HG03108 (cell line): Measurements from ENCODE around the gene OTOP3.
"Not testable (repeated sequence)": the region's sequence is repeated elsewhere in the genome, so short reads cannot be mapped to it uniquely, and the experiment has no call there.

Experiments used
- ATAC-seq: cut with Tn5 transposase; IDR thresholded peaks from one replicate; pipeline ENCODE4 v1.9.1; 2021; ENCODE audit warnings: moderate library complexity; ENCODE audit not compliant: unreplicated experiment

OTOP3 gene

GRCh38 chr17:74981318-74981978 is 45.8 kb downstream of the OTOP3 start:
- no peak for ATAC-seq

- ATAC-seq, result no peak
These were observed 46.4 kb downstream of the OTOP3 start for GRCh38 chr17:74981979-74982662.

GRCh38 chr17:74982663-74983313 is 47.1 kb downstream of the OTOP3 start:
- not testable (repeated sequence) for ATAC-seq

- ATAC-seq, result no peak
These were observed 50.5 kb downstream of the OTOP3 start for GRCh38 chr17:74986206-74986576.

- ATAC-seq, result peak; percentile 90
These were observed 51.8 kb downstream of the OTOP3 start, which contains the start of gene CDR2L for GRCh38 chr17:74987418-74987908. TSS of gene CDR2L (plus strand) at chr17:74987632. CDS start at chr17:74988044, 412 bp downstream.

GRCh38 chr17:74987909-74988711 is 52.4 kb downstream of the OTOP3 start:
- ATAC-seq, result no peak

DNA sequence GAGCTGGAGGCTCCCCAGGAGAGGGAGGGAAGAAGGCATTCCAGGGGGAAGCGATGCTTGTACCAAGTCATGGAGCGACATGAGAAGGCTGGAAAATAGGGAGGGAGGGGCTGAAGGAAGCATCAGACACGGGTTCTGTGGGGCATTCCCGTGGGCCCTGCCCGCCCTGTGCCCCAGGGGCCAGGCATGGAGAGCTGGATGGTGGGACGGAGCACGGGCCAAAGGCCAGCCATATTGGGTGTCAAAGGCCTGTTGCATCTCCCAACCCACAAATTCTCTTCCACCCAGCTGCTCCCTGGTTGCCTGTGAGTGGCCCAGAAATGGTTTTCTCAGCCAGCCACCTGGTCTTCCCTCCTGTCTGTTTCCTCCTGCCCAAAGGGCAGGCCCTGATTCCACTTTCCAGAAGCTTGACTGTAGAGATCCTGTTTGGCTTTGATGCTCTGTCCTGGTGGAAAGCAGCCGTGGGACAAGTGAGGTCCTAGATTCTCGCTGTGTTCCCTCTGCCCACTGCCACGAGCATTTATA is 54.9 kb downstream of the OTOP3 start:
- no peak for ATAC-seq

- no peak for ATAC-seq
These were observed 56.5 kb downstream of the OTOP3 start for GRCh38 chr17:74992223-74992622.

DNA sequence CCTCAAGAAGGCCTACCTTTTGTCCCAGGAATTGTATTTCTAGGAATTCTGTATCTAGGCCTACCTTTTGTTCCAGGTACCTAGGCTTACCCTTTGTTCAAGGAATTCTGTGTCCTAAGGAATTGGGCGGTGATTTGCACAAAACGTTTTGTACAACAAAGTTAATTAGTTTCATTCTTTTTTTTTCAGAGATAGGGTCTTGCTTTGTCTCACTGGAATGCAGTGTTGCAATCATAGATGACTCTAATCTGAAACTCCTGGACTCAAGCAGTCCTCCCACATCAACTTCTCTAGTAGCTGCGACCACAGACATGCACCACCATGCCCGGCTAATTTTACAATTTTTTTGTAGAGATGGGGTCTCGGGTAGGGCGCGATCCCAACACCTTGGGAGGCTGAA is 58.7 kb downstream of the OTOP3 start:
- no peak for ATAC-seq

GRCh38 chr17:74995847-74996246 is 60.1 kb downstream of the OTOP3 start:
- ATAC-seq, result no peak

DNA sequence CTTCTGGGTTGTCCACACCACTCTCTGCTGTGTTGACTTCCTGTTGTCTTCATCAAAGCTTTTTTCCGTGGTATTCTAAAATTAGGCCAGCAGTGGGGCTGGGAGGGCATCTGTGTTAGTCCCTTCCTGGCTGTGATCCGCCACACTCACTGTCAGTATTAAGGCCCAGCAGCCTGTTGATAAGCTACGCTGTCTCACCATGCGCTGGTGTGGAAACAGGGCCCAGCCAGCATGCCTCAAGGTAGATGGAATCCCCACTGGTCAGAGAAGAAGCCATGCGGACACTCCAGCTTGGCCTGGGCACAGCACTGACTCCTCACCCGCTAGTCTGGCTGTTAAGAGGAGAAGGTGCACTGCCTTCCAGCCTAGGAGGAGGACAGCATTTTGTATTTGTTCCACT is 63.1 kb downstream of the OTOP3 start:
- ATAC-seq, result no peak

DNA sequence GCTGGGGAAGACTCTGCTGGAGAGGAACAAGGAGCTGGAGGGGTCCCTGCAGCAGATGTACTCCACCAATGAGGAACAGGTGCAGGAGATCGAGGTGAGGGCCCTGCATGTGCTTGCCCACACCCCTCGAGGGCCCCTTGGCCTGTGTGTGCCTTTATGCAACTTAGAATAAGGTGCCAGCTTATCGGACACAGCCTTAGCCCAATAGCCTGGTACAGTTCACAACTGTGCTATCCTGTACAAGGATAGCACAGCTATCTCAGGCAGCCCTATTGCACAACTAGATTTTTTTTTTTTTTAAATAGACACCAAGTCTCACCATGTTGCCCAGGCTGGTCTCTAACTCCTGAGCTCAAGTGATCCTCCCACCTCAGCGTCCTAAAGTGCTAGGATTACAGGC is 63.8 kb downstream of the OTOP3 start:
- no peak for ATAC-seq
